ENCODE measurements around the gene HYAL2.
"Not testable (repeated sequence)": the region's sequence is repeated elsewhere in the genome, so short reads cannot be mapped to it uniquely, and the experiment has no call there.

HYAL2 gene

GRCh38 chr3:50287262-50287661 lies 35.3 kb downstream of the HYAL2 start:
- DNase-seq, result no peak

GRCh38 chr3:50286322-50287227 lies 36.0 kb downstream of the HYAL2 start:
- no peak for DNase-seq

GRCh38 chr3:50284121-50284520 lies 38.4 kb downstream of the HYAL2 start:
- DNase-seq, result not testable (repeated sequence)

- DNase-seq, result no peak
These were observed 43.1 kb downstream of the HYAL2 start for GRCh38 chr3:50279255-50280016.

GRCh38 chr3:50278880-50279224 lies 43.7 kb downstream of the HYAL2 start, which contains the start of gene LSMEM2:
Gene LSMEM2, plus strand, starts transcription at chr3:50279087. Its CDS starts 27 bp downstream, at chr3:50279114.
- DNase-seq, result no peak

- no peak for DNase-seq
These were observed 44.2 kb downstream of the HYAL2 start for GRCh38 chr3:50278123-50278879.

- no peak for DNase-seq
These were observed 45.8 kb downstream of the HYAL2 start for GRCh38 chr3:50276762-50277101.

GRCh38 chr3:50275996-50276761 lies 46.4 kb downstream of the HYAL2 start:
- no peak for DNase-seq

- no peak for DNase-seq
These were observed 47.2 kb downstream of the HYAL2 start for GRCh38 chr3:50275141-50275995.

- DNase-seq, result peak; percentile 60 to 67
These were observed 48.0 kb downstream of the HYAL2 start for GRCh38 chr3:50274371-50275104.

- DNase-seq, result no peak
These were observed 48.9 kb downstream of the HYAL2 start for GRCh38 chr3:50273689-50274065.

GRCh38 chr3:50272911-50273688 lies 49.4 kb downstream of the HYAL2 start:
- DNase-seq, result peak; percentile 77 to 91

GRCh38 chr3:50272538-50272910 lies 50.0 kb downstream of the HYAL2 start:
- DNase-seq, result not testable (repeated sequence)

- DNase-seq, result no peak
These were observed 51.1 kb downstream of the HYAL2 start for GRCh38 chr3:50271314-50271936.

GRCh38 chr3:50270422-50271224 lies 51.9 kb downstream of the HYAL2 start:
- DNase-seq, result no peak

- DNase-seq, result no peak
These were observed 52.5 kb downstream of the HYAL2 start for GRCh38 chr3:50269977-50270413.

- DNase-seq, result no peak
These were observed 53.1 kb downstream of the HYAL2 start for GRCh38 chr3:50269460-50269859.

GRCh38 chr3:50268703-50269451 lies 53.7 kb downstream of the HYAL2 start, which contains the start of gene SEMA3B:
Gene SEMA3B, plus strand, starts transcription at chr3:50269147. Its CDS starts 94 bp downstream, at chr3:50269241.
- DNase-seq, result no peak

All from stimulated activated CD4-positive, alpha-beta T cell treated with anti-CD3 and anti-CD28 coated beads, Interleukin-4, amount 100 ng/mL, for 4 hours (primary cell).